Activated CD4-positive, alpha-beta T cell treated with anti-CD3 and anti-CD28 coated beads, Interleukin-2, amount 50 U/mL, for 4 hours (primary cell): ENCODE data around the gene PTPRR.
"Not testable (repeated sequence)": the region's sequence is repeated elsewhere in the genome, so short reads cannot be mapped to it uniquely, and the experiment has no call there.

ENCODE experiments used
- DNase-seq, 2 experiments: peaks; one replicate each; pipeline ENCODE4 v3.0.0-alpha.2; 2020

PTPRR gene

GRCh38 chr12:70838127-70838526 lies 82.4 kb downstream of the PTPRR start:
- DNase-seq, result no peak

GRCh38 chr12:70837026-70837425 lies 83.5 kb downstream of the PTPRR start:
- DNase-seq, result no peak

GRCh38 chr12:70835948-70836347 lies 84.6 kb downstream of the PTPRR start:
- DNase-seq, result no peak

- no peak for DNase-seq
Measured at GRCh38 chr12:70831543-70831942, 89.0 kb downstream of the PTPRR start.

- no peak for DNase-seq
Measured at GRCh38 chr12:70830221-70831061, 90.1 kb downstream of the PTPRR start.

- DNase-seq, result no peak
Measured at GRCh38 chr12:70829070-70829469, 91.5 kb downstream of the PTPRR start.

GRCh38 chr12:70828351-70828750 lies 92.2 kb downstream of the PTPRR start:
- no peak for DNase-seq

- DNase-seq, result no peak
Measured at GRCh38 chr12:70826156-70826555, 94.4 kb downstream of the PTPRR start.

- DNase-seq, result no peak
Measured at GRCh38 chr12:70824511-70824910, 96.0 kb downstream of the PTPRR start.

GRCh38 chr12:70823182-70823976 lies 97.2 kb downstream of the PTPRR start:
- DNase-seq, result no peak

- no peak for DNase-seq
Measured at GRCh38 chr12:70822412-70822811, 98.1 kb downstream of the PTPRR start.

GRCh38 chr12:70815971-70816391 lies 104.6 kb downstream of the PTPRR start:
- no peak for DNase-seq

GRCh38 chr12:70815056-70815455 lies 105.5 kb downstream of the PTPRR start:
- no peak for DNase-seq

- no peak for DNase-seq
Measured at GRCh38 chr12:70813559-70813958, 107.0 kb downstream of the PTPRR start.

- DNase-seq, result no peak
Measured at GRCh38 chr12:70812136-70812535, 108.4 kb downstream of the PTPRR start.

GRCh38 chr12:70809887-70810286 lies 110.7 kb downstream of the PTPRR start:
- no peak for DNase-seq

- not testable (repeated sequence) for DNase-seq
Measured at GRCh38 chr12:70807993-70808392, 112.5 kb downstream of the PTPRR start.

- DNase-seq, result no peak
Measured at GRCh38 chr12:70806827-70807226, 113.7 kb downstream of the PTPRR start.

- DNase-seq, result no peak
Measured at GRCh38 chr12:70806043-70806442, 114.5 kb downstream of the PTPRR start.

- DNase-seq, result no peak
Measured at GRCh38 chr12:70798016-70798783, 122.3 kb downstream of the PTPRR start.

GRCh38 chr12:70796989-70797388 lies 123.5 kb downstream of the PTPRR start:
- no peak for DNase-seq

- DNase-seq, result no peak
Measured at GRCh38 chr12:70795608-70796007, 124.9 kb downstream of the PTPRR start.

- DNase-seq, result no peak
Measured at GRCh38 chr12:70794131-70794530, 126.4 kb downstream of the PTPRR start.
